ELR (cell line): ENCODE data around the gene PRODH2.
"Not testable (repeated sequence)": the region's sequence is repeated elsewhere in the genome, so short reads cannot be mapped to it uniquely, and the experiment has no call there.

Experiments
- DNase-seq: peaks from one replicate; pipeline ENCODE4 v3.0.0-alpha.2; 2015; ENCODE audit warnings: low read depth

PRODH2 gene

GRCh38 chr19:35781650-35782049 is 31.0 kb downstream of the PRODH2 start:
- no peak for DNase-seq

GRCh38 chr19:35780717-35781116 is 31.9 kb downstream of the PRODH2 start:
- no peak for DNase-seq

- DNase-seq, result no peak
These were observed 32.6 kb downstream of the PRODH2 start for GRCh38 chr19:35780058-35780457.

- DNase-seq, result no peak
These were observed 33.6 kb downstream of the PRODH2 start for GRCh38 chr19:35779033-35779432.

- DNase-seq, result no peak
These were observed 34.7 kb downstream of the PRODH2 start for GRCh38 chr19:35777961-35778360.

- DNase-seq, result no peak
These were observed 35.4 kb downstream of the PRODH2 start for GRCh38 chr19:35777086-35777841.

GRCh38 chr19:35776102-35776788 is 36.4 kb downstream of the PRODH2 start:
- DNase-seq, result no peak

GRCh38 chr19:35775298-35776101 is 37.1 kb downstream of the PRODH2 start, which contains the start of gene ARHGAP33:
TSS of gene ARHGAP33 (plus strand) at chr19:35775564. CDS start at chr19:35775659, 95 bp downstream.
- DNase-seq, result peak; percentile 99

GRCh38 chr19:35775046-35775297 is 37.7 kb downstream of the PRODH2 start:
- DNase-seq, result no peak

GRCh38 chr19:35774274-35775045 is 38.2 kb downstream of the PRODH2 start:
- no peak for DNase-seq

GRCh38 chr19:35773020-35773806 is 39.4 kb downstream of the PRODH2 start:
- DNase-seq, result peak; percentile 48

- DNase-seq, result not testable (repeated sequence)
These were observed 40.3 kb downstream of the PRODH2 start for GRCh38 chr19:35772362-35772761.

- no peak for DNase-seq
These were observed 44.6 kb downstream of the PRODH2 start for GRCh38 chr19:35768082-35768421.

- DNase-seq, result no peak
These were observed 45.2 kb downstream of the PRODH2 start for GRCh38 chr19:35767288-35768081.

- no peak for DNase-seq
These were observed 46.0 kb downstream of the PRODH2 start for GRCh38 chr19:35766571-35767104.

GRCh38 chr19:35764432-35765315 is 48.0 kb downstream of the PRODH2 start:
- no peak for DNase-seq

GRCh38 chr19:35760711-35761349 is 51.8 kb downstream of the PRODH2 start:
- DNase-seq, result no peak

- no peak for DNase-seq
These were observed 52.9 kb downstream of the PRODH2 start for GRCh38 chr19:35759697-35760096.
